SK-N-MC (cell line): ENCODE measurements around the gene PHC2.

Experiments
- EZH2 ChIP-seq: fragments of 200-600 bp; sonication (generic); IDR thresholded peaks from one replicate; pipeline ENCODE4 v1.6.1; 2017; ENCODE audit warnings: antibody characterized with exemption
- FOXP2 ChIP-seq: optimal IDR thresholded peaks from 2 replicates; pipeline ENCODE3; 2011; ENCODE audit warnings: mild to moderate bottlenecking, moderate library complexity; ENCODE audit not compliant: insufficient read depth; ENCODE audit errors: extremely low read length, control extremely low read depth
- POLR2AphosphoS5 ChIP-seq: IDR thresholded peaks from 2 replicates; pipeline ENCODE4 v1.6.1; 2012; ENCODE audit warnings: mild to moderate bottlenecking, low read depth, low read length, borderline replicate concordance

DNA sequence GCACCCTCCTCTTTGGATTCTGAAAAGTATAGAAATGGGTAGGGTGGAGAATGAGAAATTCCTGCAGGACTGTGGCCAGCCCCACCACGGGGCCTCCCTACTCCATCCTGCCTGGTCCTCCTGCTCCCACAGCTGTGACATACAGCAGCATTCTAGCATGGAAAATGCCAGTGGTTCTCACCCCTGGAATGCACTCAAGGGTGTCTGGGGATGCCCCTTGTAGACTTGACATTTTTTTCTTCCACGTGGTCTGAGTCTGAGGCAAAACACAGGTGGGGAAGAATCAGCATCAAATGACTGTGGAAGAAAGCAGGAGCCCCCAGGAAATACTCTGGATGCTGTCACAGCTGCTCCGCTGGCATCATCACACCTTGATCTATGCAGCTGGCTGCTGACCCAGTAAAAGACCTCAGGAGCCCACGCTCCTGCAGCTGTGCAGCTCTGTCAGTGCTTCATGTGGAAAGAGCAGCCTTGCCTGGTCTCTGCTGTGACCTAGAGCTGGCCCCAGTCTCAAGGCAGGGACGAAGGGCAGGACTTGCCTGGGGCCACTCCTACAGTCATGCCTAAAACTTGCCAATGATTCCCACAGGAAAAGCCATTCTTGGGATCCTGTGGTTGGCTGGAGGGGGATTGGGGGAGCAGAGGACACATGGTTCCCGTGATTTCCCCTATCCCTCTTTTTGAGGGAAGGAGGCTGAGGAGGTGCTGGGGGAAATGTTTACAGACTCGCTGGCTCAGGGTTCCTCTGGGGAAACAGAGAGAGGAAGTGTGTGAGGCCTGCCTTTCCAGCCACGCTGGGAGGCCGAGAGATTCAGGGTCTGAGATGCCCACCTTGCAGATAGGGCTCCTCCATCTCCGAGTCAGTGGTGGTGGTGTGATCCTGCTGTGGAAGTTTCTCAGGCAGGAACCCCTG lies 99.2 kb downstream of the PHC2 start:
- TF ChIP-seq EZH2 (no peak), POLR2AphosphoS5 (no peak), FOXP2 (no peak)
